Esophagus (tissue), 2 donors: ENCODE results near the gene CD28. TPM values are rescaled to one million over a fixed set of nuclear protein-coding genes. Genes with fewer than 3 reads are reported as not detected.

Experiments used
- H3K27ac ChIP-seq, 2 donors: one replicate each; pipeline ENCODE4 v1.5.1; 2013; ENCODE audit warnings: low read depth in 2 of 2, mild to moderate bottlenecking in 2 of 2, inconsistent platforms in 1 of 2, low read length in 1 of 2, moderate library complexity in 1 of 2
- H3K27me3 ChIP-seq, 2 donors: one replicate each; pipeline ENCODE4 v1.6.1; 2013; ENCODE audit warnings: low read length in 2 of 2, control low read depth in 1 of 2, mild to moderate bottlenecking in 1 of 2; ENCODE audit not compliant: insufficient read depth in 2 of 2, control insufficient read depth in 1 of 2
- H3K36me3 ChIP-seq, 2 donors: one replicate each; pipeline ENCODE4 v1.6.1; 2013; ENCODE audit warnings: low read length in 1 of 2; ENCODE audit not compliant: control insufficient read depth in 2 of 2, insufficient read depth in 2 of 2
- H3K4me1 ChIP-seq, 2 donors: one replicate each; pipeline ENCODE4 v1.6.1; 2013; ENCODE audit warnings: low read length in 1 of 2; ENCODE audit not compliant: control insufficient read depth in 2 of 2, insufficient read depth in 2 of 2
- H3K4me3 ChIP-seq, 2 donors: one replicate each; pipeline ENCODE4 v1.5.1; 2013; ENCODE audit warnings: low read length in 2 of 2, mild to moderate bottlenecking in 2 of 2, low read depth in 1 of 2, moderate library complexity in 1 of 2
- H3K9me3 ChIP-seq, 2 donors: one replicate each; pipeline ENCODE4 v1.6.1; 2013; ENCODE audit warnings: mild to moderate bottlenecking in 2 of 2, low read depth in 1 of 2, low read length in 1 of 2, moderate library complexity in 1 of 2; ENCODE audit not compliant: control insufficient read depth in 2 of 2, insufficient read depth in 1 of 2
- WGBS, 2 donors: extraction: QIAGEN DNeasy Blood & Tissue Kit; methylation state at CpG; one replicate each; pipeline ENCODE4 v1.1.7; 2013; 5-methylcytosine and 5-hydroxymethylcytosine counted together
- polyA plus RNA-seq, 2 donors: library from polyadenylated mRNA; stranded (reverse); fragments of 200-250 nt; gene quantifications; one replicate each; pipeline ENCODE4 v1.2.3, GENCODE V29; 2013
- donor health status: healthy with polysubstance abuse.
- donor health status: Bipolar disorder and iron deficiency.

Gene CD28
- polyA plus RNA-seq, 2 donors = 0.09 to 0.10 TPM

DNA sequence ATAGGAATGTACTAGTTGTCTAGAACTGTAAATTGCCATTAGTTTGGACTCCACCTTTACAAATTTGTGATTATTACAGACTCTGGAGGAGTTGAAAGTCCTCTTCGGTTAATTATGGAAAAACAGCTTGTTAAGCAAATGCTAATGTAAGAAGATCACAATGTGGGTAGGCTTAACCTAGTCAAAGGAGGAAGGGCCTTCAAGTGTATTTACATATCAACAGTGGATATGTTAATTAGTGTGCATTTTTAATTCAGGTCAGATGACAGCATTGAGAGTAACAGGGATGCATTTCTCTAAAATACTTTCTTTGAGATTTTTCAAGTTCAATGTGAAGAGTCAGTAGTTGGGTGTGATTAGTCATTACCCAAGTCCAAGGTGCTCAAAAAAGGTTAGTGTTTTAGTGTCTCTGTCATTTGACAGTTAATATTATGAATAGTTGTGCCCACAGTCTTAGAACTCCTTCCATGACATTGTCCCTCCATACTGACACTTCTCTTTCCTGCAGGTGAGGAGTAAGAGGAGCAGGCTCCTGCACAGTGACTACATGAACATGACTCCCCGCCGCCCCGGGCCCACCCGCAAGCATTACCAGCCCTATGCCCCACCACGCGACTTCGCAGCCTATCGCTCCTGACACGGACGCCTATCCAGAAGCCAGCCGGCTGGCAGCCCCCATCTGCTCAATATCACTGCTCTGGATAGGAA is 28.0 kb downstream of the CD28 start:
- WGBS, 2 donors = 96 to 98% methylated on average over 12 of the region's 12 CpGs

DNA sequence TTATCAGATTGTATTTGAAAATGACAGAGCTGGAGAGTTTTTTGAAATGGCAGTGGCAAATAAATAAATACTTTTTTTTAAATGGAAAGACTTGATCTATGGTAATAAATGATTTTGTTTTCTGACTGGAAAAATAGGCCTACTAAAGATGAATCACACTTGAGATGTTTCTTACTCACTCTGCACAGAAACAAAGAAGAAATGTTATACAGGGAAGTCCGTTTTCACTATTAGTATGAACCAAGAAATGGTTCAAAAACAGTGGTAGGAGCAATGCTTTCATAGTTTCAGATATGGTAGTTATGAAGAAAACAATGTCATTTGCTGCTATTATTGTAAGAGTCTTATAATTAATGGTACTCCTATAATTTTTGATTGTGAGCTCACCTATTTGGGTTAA is 30.9 kb downstream of the CD28 start:
- Histone ChIP-seq H3K9me3 (no peaks in the 10 kb centered on the region), H3K27me3 (no peaks in the 10 kb centered on the region), H3K27ac (no peak overlapping the region), H3K4me1 (no peaks in the 10 kb centered on the region), H3K36me3 (no peaks in the 10 kb centered on the region), H3K4me3 (no peak overlapping the region)
- WGBS, 2 donors = 85 to 92% methylated on average over 1 of the region's 1 CpG

More for the DNA sequence above, 28.0 kb downstream of the CD28 start:
- no peak overlapping the region for H3K27ac ChIP-seq
- H3K9me3 ChIP-seq = no peaks in the 10 kb centered on the region
- H3K4me1 ChIP-seq = no peaks in the 10 kb centered on the region
- no peaks in the 10 kb centered on the region for H3K27me3 ChIP-seq
- H3K4me3 ChIP-seq = no peak overlapping the region
- H3K36me3 ChIP-seq = no peaks in the 10 kb centered on the region

DNA sequence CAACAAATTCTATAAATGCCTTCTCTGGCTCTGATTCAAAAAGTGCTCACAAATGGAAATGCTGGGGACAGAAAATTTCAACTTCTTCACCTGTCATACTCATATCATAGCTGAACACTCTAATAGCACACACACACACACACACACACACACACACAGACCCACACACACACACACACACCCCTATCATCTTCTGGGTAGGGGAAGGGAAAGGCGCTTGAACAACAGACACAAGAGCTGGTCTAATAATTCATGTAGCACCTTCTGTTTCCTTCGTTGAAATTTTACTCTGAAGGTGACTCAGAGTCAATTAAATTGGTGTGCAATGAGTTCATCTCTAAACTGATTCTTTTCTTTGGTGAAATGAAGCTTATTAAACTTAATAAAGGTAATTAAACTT is 32.9 kb downstream of the CD28 start:
- Histone ChIP-seq H3K4me1 (no peaks in the 10 kb centered on the region), H3K4me3 (no peak overlapping the region), H3K27me3 (no peaks in the 10 kb centered on the region), H3K9me3 (no peaks in the 10 kb centered on the region), H3K36me3 (no peaks in the 10 kb centered on the region), H3K27ac (no peak overlapping the region)
- 76 to 80% methylated on average over 2 of the region's 2 CpGs for WGBS, 2 donors

DNA sequence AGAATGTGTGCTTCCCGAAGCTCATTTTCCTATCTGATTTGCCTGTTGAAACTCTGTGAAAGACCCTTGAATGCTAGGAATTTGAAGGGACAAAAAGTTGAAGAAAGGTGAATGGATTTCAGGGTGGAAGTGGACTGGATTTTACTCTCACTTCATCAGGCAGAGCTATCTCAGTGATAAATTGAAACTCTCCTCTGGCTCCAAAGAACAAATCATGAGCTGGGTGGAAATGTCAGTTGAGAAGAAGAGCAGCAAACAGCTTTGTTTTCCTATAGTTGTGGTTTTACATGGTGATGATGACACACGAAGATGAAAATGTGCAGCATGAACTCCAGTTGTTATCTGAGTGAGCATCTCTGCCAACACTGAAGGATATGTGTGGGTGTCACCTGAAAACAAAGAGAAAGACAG is 34.4 kb downstream of the CD28 start:
- Histone ChIP-seq H3K9me3 (no peaks in the 10 kb centered on the region), H3K4me3 (no peak overlapping the region), H3K4me1 (no peaks in the 10 kb centered on the region), H3K36me3 (no peaks in the 10 kb centered on the region), H3K27ac (peak overlapping the region in 1 of 2 donors; percentile 13), H3K27me3 (no peaks in the 10 kb centered on the region)
- 64 to 65% methylated on average over 2 of the region's 2 CpGs for WGBS, 2 donors

DNA sequence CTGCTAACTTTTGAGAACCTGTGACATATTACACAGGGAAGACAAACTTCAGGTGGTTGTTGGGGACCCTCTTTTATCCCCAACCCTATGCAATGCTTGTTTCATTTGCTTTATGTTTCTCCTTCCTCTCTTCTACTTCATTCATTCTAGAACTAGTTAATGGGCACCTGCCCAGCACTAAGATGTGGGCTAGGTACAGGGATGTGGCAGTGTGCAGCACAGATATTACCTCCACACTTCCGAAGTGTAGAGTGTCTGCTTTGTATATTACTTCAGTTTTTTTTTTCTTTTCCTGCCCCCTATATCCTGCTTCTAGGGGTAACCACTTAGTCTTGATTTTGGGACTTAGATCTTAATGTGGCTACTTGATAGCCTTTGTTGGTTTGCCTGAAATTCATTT is 35.1 kb downstream of the CD28 start:
- H3K4me3 ChIP-seq = no peak overlapping the region
- no peak overlapping the region for H3K27ac ChIP-seq
- H3K27me3 ChIP-seq = no peaks in the 10 kb centered on the region
- no peaks in the 10 kb centered on the region for H3K36me3 ChIP-seq
- 42 to 85% methylated on average over 1 of the region's 1 CpG for WGBS, 2 donors
- H3K9me3 ChIP-seq = no peaks in the 10 kb centered on the region
- no peaks in the 10 kb centered on the region for H3K4me1 ChIP-seq

DNA sequence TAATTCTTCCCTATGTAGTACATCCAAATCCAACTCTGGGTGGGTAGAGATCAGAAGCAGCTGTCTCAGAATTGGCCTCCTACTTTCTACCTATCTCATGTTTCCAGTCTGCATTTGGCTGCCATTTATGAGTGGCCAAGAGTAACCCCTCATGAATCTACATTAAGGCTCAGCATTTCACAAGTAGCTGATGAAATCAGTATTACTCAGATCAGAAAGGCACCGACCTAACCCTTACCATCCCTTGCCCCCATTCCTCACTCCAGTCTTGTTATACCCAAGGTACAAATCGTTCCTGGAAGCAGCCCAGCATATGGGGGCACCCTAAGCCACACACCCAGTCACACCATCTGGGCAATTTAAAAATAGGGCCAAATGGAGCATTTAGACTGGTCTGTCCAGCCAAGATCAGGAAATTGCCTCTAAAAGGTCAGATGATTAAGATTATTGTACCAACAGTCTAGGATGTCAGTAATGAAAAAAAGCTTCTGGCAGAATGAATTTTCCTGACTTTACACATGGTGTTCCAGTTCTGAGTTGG is 37.1 kb downstream of the CD28 start:
- no peak overlapping the region for H3K4me3 ChIP-seq
- WGBS, 2 donors = 76 to 79% methylated on average over 2 of the region's 2 CpGs
- no peaks in the 10 kb centered on the region for H3K36me3 ChIP-seq
- H3K27ac ChIP-seq = no peak overlapping the region
- H3K4me1 ChIP-seq = no peaks in the 10 kb centered on the region
- H3K9me3 ChIP-seq = no peaks in the 10 kb centered on the region
- H3K27me3 ChIP-seq = no peaks in the 10 kb centered on the region

DNA sequence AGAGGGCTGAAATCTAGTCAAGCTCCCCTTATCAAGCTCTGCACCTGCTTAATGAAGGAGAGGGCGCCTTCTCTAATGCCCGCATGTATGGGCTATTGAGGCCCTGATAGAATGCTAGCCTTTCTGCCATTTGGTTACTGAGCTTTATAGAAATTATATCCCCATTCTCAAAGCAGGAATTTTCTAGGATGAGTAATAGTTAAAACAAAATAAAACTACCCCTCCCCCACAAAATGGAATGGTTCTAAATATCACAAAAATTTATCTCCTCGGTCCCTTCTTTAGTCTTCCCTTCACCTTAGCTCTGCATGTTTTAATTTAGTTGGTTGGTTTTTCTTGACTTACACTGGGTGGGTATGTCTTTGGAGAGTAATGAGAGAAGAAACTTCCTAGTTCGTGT is 37.7 kb downstream of the CD28 start:
- no peaks in the 10 kb centered on the region for H3K27me3 ChIP-seq
- H3K27ac ChIP-seq = no peak overlapping the region
- no peaks in the 10 kb centered on the region for H3K9me3 ChIP-seq
- 93 to 95% methylated on average over 4 of the region's 4 CpGs for WGBS, 2 donors
- H3K4me1 ChIP-seq = no peaks in the 10 kb centered on the region
- H3K4me3 ChIP-seq = no peak overlapping the region
- H3K36me3 ChIP-seq = no peaks in the 10 kb centered on the region

DNA sequence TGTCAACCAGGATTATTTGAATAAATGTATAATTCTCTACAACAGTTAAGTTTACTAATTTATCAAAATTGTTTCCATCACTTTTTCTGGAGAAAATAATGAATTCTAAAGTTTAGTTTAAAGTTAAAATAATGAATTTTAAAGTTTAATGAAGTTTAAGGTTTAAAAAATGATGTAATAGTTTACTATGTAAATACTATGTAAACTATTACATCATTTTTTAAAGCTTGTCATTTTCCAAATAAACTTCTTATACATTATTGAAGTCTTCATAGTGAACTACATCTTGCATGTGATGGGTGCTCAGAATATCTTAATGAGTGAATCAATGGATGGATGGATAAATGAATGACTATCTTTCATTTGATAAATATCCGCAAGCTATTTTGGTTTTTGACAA is 38.8 kb downstream of the CD28 start:
- Histone ChIP-seq H3K27ac (no peak overlapping the region), H3K27me3 (no peaks in the 10 kb centered on the region), H3K4me3 (no peak overlapping the region), H3K4me1 (no peaks in the 10 kb centered on the region), H3K36me3 (no peaks in the 10 kb centered on the region), H3K9me3 (no peaks in the 10 kb centered on the region)
- WGBS, 2 donors = 96 to 100% methylated on average over 1 of the region's 1 CpG

DNA sequence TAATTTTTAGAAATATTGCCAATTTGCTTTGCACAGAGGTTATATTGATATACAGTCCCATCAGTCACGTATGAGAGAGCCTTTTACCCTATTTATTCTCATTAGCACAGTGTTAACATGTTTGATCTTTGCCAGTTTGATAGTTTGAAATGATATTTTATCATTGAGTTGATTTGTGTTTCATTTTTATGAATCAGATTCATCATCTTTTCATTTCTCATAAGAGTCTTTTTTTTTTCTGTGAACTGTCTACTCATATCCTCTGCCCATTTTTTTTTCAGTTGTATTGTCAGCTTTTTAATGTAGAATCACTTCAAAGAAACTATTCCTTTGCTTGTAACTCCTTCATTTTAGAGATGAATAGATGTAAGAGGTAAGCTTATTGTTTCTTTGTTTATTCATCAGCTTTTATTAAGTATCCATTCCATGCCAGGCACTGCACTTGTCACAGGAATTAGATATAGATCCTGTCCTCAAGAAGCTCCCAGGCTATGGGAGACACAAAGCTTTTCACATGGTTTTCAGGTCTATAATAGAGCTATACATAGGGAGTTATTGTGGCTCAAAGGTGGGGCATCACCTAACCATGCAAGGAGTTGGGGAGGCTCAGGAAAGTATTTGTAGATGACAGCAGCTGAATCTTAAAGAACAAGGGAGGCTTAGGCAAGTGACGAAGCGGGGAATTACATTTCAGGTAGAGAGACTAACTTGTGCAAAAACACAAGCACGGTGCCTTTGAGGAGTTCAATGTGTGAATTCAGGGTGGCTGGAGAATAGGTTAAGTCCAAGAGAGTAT is 42.1 kb downstream of the CD28 start:
- Histone ChIP-seq H3K9me3 (no peaks in the 10 kb centered on the region), H3K36me3 (no peaks in the 10 kb centered on the region), H3K27me3 (no peaks in the 10 kb centered on the region), H3K27ac (no peak overlapping the region), H3K4me1 (no peaks in the 10 kb centered on the region), H3K4me3 (no peak overlapping the region)
- WGBS, 2 donors = 83 to 88% methylated on average over 4 of the region's 4 CpGs
